Measurements from ENCODE around the gene DDX27.
A peak's percentile ranks its signal among the peaks of the same experiment; 100 is the strongest.
"Not testable (repeated sequence)": the region's sequence is repeated elsewhere in the genome, so short reads cannot be mapped to it uniquely, and the experiment has no call there.

DDX27 gene, protein sequence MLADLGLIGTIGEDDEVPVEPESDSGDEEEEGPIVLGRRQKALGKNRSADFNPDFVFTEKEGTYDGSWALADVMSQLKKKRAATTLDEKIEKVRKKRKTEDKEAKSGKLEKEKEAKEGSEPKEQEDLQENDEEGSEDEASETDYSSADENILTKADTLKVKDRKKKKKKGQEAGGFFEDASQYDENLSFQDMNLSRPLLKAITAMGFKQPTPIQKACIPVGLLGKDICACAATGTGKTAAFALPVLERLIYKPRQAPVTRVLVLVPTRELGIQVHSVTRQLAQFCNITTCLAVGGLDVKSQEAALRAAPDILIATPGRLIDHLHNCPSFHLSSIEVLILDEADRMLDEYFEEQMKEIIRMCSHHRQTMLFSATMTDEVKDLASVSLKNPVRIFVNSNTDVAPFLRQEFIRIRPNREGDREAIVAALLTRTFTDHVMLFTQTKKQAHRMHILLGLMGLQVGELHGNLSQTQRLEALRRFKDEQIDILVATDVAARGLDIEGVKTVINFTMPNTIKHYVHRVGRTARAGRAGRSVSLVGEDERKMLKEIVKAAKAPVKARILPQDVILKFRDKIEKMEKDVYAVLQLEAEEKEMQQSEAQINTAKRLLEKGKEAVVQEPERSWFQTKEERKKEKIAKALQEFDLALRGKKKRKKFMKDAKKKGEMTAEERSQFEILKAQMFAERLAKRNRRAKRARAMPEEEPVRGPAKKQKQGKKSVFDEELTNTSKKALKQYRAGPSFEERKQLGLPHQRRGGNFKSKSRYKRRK

DNA sequence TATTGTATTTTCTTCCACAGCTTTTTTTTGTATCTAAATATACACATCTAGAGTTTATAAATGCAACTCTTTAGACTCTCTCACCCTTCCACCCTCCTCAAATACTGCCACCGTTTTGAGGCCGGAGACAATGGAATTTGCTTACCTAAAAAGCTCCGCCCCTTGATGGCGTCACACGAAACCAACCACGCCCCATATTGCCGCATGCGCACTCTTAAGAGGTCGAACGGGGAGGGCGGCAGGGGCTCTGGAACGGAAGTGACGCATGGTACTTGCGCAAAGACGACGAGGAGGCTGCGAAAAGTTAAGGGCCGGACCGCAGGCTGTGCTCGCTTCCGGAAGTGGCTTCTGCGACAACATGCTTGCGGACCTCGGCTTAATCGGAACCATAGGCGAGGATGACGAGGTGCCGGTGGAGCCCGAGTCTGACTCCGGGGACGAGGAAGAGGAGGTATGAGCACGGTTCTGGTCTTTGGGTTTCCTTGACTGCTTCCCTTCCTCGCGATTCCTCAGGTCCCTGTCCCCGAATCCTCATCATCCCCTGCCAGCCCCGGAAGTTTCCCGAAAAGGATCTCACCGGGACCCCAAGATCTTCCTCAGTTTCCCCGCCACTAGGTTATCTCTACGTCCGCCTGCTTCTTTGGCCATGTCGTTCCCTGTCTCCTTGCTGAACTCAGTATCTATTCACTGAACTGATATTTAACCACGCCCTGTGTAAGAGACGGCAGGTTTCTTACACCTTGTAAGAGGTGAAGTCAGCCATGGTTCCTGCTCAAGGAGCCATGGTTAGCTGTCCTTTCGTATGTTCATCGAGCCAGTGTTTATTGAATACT, at the start of gene DDX27:
DDX27 (plus strand) TSS at position 326 of the 833 bp plus-strand sequence; CDS start at position 359, 33 bp downstream.
- DNase-seq, result peak; percentile 92 to 98

DNA sequence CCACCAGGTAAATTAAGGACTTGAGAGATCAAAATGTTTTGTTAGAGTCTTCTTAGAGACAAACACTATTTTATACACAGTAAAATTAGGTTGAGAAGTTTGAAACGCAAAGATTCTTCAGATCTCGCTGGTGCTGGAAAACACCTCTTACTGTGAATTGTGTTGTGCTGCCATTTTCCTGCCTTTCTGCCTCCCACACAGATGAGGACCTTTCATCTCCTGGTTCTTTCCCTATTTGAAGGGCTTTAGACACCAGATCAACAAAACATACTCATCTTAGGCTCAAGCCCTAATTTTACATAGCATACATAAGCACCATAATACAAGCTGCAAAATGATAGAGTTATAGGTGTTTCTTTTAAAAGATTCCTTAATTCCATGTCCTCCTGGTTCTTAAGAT, 49.7 kb upstream of the DDX27 start:
- no peak for DNase-seq

DNA sequence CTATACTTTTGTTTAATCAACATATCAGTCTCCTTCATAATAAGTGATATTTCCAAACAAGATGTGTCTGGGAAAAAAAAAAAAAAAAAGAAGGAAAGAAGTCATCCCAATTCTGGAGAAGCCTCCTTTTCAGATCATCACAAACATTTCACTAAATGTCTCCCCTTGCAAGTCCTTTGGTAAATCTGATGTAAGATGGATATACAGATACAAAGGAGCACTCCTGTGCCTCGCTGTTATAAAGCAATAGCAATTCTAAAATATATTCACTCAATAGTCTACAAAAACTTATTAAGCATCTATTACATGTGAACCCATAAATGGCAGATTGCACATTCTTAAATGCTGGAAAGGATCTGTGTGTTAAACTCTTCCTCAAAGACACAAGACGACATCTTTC, 48.5 kb upstream of the DDX27 start:
- DNase-seq, result no peak

DNA sequence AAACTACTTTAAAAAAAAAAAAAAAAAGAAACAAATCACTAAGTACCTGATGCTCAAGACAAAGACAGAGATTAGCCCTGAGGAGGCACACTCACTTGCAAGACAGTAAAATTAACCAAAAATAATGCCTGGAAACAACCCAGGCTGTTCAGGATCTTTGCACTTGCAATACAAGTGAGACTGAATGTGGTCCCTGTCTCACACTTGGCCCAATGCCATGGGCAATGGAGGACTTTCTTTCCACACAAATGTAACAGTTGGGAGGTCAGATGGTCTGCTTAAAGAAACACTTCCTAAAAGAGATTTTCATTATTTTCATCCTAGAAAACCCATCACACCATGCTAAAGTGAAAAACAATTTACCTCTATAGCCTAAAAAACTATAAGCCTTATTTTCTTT, 47.3 kb upstream of the DDX27 start:
- no peak for DNase-seq

DNA sequence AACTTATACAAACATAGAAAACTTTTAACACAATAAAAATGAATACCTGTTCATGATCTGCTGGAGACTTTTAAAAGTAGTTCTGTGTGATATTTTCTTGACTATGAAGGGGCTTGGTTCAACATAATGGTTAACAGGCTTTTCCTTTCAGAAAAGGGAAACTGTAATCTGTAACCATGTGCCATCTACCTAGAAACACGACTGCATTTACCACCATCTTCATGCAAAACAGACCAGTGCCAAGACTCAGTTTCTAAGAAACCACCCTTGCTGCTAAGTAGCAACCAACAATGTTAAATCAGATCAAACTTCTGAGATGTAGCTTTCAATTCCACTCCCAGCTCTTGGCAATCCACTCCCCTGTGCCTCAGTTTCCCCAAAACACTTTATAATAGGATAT, 46.8 kb upstream of the DDX27 start:
- DNase-seq, result no peak

DNA sequence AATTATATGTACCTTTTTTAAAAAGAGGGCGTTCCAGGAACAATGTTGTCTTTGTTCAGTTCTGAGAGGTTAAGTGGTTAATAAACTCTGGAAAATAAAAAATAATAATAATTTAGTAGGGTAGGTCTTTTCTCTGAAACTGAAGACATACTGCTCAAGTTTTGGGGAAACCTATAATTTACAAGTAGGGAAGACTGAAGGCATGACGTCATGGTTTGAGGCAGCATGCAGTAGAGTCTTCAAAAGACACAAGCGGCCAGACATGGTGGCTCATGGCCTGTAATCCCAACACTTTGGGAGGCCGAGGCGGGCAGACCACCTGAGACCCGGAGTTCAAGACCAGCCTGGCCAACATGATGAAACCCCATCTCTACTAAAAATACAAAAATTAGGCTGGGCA, 45.0 kb upstream of the DDX27 start:
- no peak for DNase-seq

DNA sequence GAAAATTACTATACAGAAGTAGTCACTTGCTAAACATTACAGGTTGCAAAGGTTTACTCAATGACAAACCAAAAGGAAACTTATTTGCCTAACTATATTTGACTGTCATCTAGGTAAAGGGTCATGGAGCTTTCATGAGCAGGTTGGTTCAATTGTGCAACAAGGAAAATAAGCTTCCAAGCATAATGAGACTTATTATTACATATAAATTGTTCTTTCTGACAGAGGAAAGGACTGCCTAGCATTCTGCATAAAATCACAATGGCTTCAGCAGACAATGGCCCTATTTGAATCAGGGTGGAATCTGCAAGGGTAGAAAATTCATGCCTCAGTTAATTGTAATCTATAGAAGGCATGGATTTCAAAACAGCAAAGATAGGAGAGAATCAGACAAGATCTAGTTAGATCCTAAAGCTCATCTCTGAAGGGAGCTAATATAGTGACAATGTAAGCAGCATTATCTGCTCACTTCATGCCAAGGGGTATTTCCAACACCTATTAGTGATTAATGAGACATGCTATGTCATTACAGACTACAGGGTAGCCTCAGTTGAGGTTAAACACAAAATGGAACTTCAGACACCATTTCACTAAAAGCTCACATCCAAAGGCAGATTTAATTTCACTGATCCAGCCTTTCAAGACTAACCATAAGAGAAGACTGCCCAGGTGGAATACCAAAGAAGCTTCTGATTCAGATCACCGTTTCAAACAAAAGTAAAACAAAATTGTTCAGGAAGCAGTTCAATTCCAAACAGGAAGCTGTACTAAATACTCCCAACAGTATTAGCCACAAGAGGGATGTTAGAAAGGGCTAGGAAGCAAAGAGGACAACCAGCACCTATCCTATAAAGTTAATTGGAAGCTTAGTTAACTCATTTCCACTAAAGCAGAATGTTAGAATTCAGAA, 39.6 kb upstream of the DDX27 start:
- DNase-seq, result no peak

DNA sequence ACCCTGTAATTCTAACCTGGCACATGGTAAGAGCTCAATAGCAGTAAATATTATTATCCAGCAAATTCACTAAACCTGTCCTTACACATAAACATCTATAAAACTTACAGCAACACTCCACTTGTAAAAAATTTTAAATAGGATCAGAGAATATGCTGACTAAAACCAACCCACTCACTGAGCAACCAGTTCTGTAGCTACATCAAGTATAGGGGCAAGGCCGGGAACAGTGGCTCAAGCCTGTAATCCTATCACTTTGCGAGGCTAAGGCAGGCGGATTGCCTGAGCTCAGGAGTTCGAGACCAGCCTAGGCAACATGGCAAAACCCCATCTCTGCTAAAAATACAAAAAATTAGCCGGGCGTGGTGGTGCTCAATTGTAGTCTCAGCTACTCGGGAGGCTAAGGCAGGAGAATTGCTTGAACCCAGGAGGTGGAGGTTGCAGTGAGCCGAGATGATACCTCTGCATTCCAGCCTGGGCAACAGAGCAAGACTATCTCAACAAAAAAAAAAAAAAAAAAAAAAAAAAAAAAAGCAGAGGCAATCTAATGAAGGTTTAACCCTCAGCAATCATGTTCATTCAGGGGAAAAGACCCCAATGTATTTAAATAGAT, 37.8 kb upstream of the DDX27 start:
- no peak for DNase-seq

DNA sequence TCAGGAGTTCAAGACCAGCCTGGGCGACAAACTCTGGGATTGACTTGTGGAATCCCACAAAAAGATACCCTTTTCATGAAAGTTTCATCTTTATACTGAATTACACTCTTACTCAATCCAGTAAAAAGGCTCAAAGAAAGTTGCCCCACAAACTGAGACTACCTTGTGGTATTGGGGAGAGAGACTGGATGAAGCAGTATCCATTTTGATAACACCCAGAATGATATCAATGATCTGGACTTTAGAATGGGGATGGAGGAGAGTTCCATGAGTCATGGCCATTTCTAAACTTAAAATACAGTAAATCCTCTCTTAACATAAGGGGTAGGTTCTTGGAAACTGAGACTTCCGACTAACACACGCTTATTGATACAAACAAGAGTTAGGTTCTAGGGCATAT, 35.8 kb upstream of the DDX27 start:
- DNase-seq, result no peak

DNA sequence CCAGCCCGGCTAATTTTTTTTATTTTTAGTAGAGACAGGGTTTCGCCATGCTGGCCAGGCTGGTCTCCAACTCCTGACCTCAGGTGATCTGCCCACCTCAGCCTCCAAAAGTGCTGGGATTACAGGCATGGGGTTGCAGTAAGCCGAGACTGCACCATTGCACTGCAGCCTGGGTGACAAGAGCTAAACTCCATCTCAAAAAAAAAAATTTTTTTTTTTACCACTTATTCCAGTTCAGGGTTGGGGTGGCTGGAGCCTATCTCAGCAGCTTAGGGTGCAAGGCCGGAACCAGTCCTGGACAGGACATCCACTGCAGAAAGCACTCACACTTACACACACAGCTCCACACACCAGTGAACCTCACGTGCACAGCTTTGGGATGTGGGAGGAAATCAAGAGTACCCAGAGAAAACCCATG, 35.1 kb upstream of the DDX27 start:
- not testable (repeated sequence) for DNase-seq

DNA sequence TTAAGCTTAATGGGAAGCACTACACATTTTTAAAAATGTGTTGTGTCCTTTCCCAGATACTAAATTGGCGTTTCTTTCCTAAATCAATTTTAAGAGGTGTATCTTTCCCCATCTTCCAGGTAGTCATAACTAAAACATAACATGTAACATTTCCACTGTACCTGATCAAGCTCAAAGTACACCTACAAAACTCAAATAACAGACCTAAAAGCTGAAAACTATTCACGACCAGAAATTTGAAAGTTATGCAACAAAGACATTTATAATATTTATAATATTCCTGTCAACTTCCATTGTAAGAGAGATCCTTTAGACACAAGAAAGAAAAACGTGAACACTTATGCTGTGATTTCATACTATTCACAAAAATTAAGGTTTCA, 34.5 kb upstream of the DDX27 start:
- no peak for DNase-seq

DNA sequence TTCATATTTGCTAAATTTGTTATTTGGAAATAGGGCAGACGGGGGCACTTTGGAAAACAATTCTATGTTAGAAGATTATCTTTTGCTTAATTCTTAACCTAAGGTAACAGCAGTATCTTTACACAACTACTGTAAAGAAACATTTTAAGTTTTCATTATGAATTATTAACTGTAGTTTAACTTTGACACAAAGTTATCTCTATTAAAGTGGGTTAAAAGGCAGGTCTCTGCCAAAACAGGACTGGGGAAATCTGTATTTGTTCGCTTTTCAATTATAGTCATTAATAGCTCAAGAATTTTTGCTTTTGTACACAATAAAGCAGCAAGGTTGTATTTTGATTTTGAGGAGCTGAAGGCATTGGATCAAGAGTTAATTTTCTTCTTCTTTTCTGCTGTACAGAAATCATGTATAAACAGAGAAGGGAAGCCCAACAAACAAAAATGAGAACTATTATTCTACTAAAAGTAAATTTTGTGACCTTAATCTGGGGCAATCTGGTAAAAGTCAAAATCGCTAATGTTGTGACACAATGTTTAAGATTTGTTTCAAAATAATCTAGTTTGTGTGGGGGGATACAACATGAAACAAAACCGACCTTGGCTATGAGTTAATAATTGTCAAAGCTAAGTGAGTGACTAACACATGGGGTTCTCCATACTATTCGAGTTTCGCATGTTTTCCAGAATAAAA, 34.0 kb upstream of the DDX27 start:
- DNase-seq, result no peak

DNA sequence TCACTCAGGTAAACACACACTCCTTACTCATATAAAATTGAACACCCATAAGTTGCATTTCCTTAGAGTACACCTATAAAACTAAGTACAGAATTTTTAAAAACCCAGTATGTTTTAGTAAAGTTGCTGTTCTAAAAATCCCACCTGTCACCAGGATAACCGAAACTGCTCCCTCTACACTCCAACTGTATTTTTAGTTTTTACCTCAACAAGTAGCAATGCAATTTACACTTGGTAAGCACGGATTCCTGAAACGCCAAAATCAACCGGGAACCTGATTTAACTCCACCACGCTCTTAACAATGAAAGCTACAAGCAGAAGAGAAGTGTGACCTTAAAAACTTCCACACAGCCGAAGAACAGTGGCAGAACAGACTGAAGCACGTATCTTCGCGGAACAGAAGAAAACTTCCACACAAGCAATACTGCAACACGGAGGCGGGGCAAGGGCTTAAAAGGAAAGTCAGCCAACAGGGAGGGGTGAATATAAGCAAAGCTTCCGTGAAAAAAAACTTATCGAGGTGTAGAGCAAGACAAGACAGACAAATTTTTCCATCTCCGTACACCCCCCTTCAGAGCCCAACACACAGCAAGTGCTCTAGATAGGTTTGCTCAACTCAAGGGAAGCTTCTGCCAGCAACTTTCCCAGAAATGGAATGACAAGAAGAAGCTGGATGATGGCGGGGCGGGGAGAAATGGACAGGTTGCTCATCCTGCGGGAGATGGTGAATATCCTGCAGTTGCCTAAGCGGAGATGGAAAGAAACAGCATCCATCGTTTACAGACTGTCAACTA, 32.5 kb upstream of the DDX27 start:
- peak; percentile 67 for DNase-seq

DNA sequence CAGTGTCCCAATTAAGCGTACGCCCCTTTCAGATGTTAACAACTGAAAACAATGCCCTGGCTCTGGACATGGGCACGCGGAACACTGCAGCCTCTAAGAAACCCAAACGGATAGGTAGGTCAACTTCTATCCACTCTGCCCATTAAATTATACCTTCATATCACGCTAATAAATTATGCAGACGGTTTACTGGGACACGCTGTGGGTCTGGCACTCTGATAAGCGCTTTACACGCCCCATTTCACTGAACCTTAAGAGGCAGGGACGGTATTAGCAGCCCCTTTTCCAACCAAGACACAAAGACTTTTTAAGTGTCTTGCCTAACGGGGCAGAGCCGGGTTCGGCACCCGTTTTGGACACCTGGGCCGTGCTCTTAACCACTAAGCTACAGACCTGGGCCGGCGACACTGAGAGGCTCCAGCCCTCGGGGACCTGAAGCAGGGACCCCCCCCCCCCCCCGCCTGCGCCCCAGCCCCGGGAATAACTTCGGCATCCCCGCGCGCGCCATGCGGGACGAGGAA, 31.8 kb upstream of the DDX27 start:
- DNase-seq, result no peak

DNA sequence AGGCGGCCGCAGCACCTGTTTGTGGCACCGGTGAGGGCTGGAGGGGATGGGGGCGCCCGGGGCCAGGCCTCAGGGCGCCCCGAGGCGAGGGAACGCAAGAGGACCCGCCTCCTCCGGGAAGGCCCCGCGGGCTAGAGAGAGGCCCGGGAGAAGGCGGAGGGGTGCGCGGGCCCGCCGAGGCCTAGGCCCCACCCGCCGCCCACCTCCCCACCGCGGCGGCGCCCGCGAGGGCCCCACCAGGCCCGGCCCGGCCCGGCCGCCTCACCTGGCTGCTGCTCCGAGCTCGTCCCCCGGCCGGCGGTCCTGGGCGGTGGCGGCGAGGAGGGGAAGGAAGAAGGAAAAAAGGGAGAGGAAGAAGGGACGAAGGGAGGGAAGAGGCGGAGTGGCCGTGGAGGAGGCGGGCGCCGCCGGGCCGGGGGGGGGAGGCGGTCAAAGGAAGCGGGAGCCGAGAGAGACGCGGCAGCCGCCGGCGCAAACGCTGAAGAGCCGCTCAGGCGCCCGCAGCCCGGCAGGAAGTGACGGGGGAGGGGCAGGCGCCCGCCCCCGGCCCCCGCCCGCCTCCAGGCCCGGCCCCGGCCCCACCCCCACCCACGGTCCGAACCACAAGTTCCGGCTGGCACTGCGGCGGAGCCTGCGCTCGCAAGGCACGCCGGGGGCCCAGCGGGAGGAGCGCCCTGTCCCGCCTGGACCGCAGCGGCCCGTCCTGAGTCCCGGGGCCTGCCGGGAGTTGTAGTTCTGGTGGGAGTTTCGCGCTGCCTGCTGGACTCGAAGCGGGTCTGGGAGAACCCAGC, 31.2 kb upstream of the DDX27 start, which contains the start of gene STAU1:
STAU1 (minus strand) TSS at position 484 of the 791 bp plus-strand sequence. CDS start 22,133 bp downstream, outside the sequence.
- DNase-seq, result peak; percentile 83 to 88

DNA sequence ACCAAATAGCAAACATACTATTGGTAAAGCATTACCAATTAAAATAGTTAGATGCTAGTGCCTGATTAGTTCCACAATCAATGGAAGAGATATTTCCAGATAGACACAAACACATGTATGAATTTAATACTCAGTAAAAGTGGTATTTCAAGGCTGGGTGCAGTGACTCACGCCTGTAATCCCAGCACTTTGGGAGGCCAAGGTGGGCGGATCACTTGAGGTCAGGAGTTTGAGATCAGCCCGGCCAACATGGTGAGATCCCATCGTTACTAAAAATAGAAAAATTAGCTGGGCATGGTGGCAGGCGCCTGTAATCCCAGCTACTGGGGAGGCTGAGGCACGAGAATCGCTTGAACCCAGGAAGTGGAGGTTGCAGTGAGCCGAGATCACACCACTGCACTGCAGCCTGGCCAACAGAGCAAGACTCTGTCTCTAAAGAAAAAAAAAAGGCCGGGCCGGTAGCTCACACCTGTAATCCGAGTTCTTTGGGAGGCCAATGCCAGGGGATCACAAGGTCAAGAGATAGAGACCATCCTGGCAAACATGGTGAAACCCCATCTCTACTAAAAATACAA, 26.2 kb upstream of the DDX27 start:
- not testable (repeated sequence) for DNase-seq

DNA sequence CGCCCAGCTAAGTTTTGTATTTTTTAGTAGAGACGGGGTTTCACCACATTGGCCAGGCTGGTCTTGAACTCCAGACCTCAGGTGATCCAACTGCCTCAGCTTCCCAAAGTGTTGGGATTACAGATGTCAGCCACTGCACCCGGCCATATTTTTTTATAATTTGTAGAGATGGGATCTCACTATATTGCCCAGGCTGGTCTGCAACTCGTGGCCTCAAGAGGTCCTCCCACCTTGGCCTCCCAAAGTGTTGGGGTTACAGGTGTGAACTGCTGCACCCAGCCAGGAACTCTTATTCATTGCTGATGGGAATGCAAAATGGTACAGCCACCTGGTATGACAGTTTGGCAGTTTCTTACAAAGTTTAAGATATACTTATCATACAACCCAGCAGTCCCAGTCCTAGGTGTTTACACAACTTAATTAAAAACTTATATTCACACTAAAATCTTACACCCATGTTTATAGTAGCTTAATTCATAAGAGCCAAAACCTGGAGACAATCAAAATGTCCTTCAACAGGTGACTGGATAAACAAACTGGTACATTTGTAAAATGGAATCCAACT, 19.4 kb upstream of the DDX27 start:
- DNase-seq, result no peak

DNA sequence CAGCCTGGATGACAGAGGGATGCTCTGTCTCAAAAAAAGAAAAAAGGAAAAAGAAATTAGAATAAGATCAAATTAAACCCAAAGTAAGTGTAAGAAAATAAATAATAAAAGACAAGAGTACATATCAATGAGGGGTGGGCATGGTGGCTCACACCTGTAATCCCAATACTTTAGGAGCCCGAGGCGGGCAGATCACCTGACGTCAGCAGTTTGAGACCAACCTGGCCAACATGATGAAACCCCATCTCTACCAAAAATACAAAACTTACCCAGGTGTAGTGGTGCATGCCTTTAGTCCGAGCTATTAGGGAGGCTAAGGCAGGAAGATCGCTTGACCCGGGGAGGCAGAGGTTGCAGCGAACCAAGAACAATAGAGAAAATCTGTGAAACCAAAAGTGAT, 16.2 kb upstream of the DDX27 start:
- DNase-seq, result no peak
